Caki2 (cell line): ENCODE results near the gene MSI2. TPM values are rescaled to one million over a fixed set of nuclear protein-coding genes. Genes with fewer than 3 reads are reported as not detected.
"Not testable (repeated sequence)": the region's sequence is repeated elsewhere in the genome, so short reads cannot be mapped to it uniquely, and the experiment has no call there.

ENCODE experiments used
- DNase-seq: peaks from one replicate; pipeline ENCODE4 v3.0.0-alpha.2; 2015; ENCODE audit warnings: low read depth
- in situ Hi-C: cut with HindIII; loops from 2 replicates; pipeline ENCODE4 v1.10.0; 2016; ENCODE audit warnings: low sequenced_read_pairs, low pct_unique_long_range_greater_than_20kb, mixed read lengths
- total RNA-seq: library from RNA; depleted of rRNA; stranded (reverse); fragments of >200 nt; shearing (Covaris generic); gene quantifications from 2 replicates; pipeline ENCODE4 v1.2.3, GENCODE V29; 2014; ENCODE audit warnings: low replicate concordance; rRNA removed

MSI2 gene
- 37.1 and 67.1 TPM in 2 replicates for total RNA-seq

DNA sequence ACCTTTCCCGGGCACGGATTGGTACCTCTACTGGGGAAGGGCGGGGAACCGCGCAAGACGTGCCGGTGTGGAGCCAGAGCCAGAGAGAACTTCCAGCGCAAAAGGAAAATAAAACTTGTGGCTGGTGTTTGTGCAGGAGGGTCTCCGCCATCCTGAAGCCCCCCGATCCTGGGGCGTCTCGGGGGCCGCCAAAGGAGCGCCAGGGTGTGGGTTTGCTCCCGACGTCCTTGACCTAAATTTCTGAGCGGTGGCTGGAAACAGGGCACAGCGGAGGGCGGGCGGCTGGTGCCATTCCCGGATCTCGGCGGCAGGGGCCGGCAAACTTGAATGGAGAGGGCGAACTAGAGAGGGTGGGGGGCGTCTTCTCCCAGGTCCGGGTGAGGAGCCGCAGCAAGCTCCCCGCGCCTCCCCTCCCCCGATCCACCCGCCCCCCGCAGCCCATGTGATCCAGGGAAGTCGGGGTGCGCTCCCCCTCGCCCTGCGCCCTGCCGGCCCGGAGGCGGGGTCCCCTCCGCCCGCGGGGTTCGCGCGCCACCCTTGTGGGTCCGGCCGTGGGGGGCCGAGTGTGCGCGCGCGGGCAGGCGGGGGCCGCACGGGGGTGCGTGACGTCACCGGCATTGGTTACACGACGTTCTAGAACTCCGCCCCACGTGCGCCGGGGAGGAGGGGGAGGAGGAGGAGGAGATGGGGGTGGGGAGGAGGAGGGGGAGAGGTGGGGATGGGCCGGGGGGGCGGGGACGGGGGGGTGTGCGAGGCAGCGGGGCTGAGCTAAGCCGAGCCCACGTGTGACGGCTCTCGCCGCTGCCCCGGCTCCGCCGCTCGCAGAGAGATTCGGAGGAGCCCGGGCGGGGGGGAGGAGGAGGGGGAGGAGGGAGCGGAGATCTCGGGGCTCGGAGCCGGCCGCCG, at the start of gene MSI2:
Gene MSI2 (plus strand): TSS at position 748 of the 906 bp plus-strand sequence. CDS start 220 bp downstream, outside the sequence.
- in situ Hi-C loops = no loop called here
- peak; percentile 69 for DNase-seq

DNA sequence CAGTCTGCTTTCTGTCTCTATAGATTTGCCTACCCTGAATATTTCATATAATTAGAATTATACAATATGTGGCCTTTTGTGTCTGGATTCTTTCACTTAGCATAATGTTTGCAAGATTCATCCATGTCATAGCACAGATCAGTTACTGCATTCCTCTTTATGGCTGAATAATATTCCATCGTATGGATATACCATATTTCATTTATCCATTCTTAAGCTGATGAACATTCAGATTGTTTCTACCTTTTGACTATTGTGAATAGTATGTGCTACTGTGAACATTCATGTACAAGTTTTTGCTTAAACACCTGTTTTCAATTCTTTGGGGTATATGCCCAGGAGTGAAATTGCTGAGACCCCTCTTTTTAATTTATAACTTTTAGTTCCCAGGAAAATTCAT, 49.4 kb upstream of the MSI2 start:
- in situ Hi-C loops = no loop called here
- no peak for DNase-seq

DNA sequence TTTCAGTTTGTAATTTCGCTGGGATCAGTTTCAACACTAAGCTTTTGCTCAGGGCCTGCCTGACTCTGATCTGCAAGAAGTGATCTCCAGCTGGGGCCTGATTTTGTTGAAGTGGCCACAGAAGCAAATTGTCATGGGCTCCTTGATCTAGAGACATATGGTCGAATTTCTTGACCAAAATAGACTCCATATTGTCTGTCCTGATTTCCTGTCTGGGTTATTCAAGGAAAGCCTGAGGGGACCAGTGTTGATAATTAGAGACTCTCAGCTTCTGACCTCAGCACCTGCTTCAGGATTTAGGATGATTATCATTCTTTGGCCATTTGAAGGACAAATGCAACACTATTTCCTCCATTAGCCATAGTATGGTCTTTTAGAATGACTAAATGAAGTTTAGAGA, 48.9 kb upstream of the MSI2 start:
- DNase-seq = no peak
- in situ Hi-C loops = no loop called here

DNA sequence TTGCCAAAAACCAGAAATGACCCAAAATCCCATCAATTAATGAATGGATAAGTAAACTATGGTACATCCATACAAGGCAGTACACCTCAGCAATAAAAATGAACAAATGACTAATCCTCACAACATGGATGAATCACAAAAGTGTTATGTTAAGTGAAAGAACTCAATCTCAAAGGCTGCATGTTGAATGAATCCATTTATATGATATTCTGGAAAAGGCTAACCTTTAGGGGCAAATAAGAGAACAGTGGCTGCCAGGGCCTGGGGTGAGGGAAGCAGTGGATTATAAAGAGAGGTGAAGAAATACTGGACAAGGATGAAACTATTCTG, 46.1 kb upstream of the MSI2 start:
- in situ Hi-C loops = no loop called here

DNA sequence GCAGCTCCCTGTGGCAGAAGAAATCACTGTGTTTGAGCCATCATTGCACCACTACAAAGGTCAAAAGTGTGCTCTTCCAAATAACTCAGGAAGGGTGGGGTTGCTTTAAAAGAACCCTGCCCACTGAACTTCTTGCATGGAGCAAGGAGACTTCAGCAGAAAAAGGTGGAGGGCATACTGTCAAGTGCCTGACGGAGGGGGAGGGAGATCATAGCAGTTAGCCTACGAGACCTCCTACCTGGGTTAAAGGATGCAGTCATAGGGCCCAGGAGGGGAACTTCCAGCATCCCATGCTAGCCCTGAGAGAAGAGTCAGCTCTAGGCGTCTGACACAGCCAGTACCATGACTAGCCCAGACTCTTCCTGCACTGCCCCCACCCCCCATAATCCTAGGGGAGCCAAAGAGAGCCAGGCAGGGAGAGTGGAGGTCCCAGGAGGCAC, 45.3 kb upstream of the MSI2 start:
- in situ Hi-C loops = no loop called here
- no peak for DNase-seq

More for the DNA sequence above, 46.1 kb upstream of the MSI2 start:
- peak; percentile 21 for DNase-seq

DNA sequence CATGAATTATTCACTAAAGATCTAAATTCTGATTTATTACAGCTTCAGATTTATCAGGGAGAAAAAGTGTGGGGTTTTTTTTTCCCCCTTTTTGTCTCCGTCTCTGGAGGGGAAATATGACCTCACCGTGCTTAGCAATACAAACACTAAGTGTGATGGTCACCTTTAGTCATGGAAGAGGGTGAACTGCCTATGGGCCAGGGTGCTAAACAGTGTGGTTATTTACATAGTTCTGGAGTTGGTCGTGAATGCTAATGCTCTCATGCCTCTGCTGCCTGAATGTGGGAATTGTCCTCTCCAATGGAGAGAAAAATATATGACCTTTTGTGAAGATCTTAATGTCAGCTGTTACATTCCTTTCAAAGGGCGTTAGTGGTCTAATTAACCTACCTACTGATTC, 44.8 kb upstream of the MSI2 start:
- DNase-seq = peak; percentile 12
- in situ Hi-C loops = no loop called here

DNA sequence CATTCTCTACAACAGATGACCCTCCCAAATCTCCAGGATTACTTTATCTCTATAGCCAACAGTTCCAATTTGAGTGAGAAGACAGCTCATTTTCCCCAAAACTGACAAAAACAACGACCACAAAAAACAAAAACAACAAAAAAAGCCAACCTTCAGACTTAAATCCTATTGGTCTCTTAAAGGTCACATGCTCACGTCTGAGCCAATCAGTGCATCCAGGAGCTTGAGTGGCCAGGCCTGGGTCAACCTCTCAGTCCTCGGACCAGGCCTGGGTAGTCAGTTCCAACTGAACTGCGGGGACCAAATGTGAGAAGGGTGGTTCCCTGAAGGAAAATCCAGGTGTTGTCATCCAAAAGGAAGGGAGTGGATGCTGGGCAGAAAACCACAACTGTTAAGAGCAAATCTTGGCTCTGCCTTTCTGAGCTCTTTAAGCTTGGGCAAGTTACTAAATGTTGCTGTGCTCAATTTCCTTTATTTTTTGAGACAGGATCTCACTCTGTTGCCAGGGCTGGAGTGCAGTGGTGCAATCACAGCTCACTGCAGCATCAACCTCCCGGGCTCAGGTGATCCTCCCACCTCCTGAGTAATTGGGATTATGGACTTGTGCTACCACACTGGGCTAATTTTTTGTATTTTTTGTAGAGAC, 43.0 kb upstream of the MSI2 start:
- no peak for DNase-seq
- in situ Hi-C loops = no loop called here

DNA sequence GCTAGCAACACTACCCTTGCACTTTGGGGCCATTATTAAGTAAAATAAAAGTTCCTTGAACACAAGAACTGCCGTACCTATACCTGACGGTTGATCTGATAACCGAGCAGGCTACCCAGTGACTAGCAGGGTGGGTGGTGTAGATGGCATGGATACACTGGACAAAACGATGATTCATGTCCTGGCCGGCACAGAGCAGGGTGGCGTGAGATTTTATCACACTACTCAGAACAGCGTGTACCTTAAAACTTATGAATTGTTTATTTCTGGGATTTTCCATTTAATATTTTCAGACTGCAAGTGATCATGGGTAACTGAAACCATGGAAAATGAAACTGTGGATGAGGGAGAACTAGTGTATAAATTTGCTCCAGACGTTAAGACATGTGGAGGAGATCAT, 41.0 kb upstream of the MSI2 start:
- DNase-seq = no peak
- in situ Hi-C loops = no loop called here

DNA sequence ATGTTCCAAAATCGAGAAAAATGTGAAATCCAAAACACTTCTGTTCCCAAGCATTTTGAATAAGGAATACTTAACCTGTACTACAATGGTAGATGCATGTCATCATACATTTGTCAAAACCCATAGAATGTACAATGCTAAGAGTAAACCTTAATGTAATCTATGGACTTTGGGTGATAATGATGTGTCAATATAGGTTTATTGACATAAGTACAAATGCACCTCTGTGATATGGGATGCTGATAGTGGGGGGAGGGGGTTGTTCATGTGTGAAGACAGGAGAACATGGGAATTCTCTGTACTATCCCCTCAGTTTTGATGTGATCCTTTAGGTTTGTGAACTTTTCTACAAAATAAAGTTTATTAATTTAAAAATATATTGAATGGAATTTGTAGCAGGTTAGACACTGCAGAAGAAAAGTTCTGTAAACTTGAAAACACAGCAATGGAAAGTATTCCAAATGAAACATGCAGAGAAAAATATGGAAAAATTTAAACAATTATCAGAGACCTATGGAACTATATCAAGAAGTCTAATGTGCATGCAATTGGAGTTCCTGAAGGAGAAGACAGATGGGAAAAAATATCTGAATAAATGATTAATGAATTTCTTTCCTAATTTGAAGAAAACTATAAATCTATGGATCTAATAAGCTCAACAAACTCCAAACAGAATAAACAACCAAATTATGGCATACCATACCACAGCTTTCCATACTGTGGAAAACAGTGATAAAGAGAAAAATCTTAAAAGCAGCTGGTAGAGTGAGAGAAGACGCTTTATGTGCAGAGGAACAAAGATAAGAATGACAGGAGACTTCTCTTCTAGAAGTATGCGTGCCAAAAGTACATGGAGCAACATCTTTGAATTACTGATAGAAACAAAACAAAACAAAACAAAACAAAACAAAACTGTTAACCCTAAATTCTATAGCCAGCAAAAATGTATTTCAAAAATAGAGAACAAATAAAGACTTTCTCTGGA, 34.7 kb upstream of the MSI2 start:
- DNase-seq = no peak
- in situ Hi-C loops = no loop called here

DNA sequence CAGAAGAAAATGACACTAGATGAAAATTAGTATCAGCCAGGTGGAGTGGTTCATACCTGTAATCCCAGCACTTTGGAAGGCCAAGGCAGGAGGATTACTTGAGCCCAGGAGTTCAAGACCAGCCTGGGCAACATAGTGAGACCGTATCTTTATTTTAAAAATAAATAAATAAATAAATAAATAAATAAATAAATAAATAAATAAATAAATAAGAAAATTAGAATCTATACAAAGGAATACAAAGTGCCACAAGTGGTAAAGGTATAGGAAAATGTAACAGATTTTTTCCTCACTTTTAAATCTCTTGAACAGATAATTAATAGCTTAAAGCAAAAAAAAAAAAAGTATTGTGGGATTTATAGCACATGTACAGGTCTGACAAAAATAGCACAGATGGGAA, 33.9 kb upstream of the MSI2 start:
- DNase-seq, in situ Hi-C loops: not testable (repeated sequence)

DNA sequence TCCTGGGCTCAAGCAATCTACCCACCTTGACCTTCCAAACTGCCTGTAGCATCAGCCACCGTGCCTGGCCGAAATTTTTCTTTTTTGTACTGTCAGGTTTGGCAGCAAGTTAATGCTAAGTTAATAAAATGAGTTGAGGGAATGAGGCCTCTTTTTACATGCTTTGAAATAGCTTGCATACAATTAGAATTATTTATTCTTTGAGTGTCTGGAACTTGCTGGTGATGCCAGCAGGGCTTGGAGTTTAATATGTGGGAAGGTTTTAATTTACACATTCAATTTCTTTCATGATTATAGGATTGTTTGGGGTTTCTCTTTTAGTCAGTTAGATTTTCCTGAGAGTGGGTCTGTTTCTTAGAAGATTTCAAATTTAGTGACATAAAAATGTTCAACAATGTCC, 31.2 kb upstream of the MSI2 start:
- DNase-seq = no peak
- in situ Hi-C loops = no loop called here

DNA sequence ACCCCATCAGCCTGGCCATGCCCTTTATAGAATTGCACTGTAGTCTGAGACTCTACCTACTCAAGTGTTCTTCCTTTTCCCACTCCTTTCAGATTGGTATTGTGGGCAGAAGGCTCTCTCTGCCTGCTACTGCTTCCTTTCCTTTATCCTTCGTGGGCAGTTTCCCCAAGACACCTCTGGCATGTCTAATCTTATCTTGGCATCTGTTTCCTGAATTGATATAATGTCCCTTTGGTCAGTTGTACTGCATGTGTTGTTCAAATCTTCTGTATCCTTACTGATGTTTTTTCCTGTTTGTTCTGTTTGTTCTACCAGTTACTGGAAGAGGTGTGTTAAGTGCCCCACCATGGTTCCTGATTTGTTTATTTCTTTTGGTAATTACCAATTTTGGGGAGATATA, 29.5 kb upstream of the MSI2 start:
- in situ Hi-C loops = no loop called here
- no peak for DNase-seq

DNA sequence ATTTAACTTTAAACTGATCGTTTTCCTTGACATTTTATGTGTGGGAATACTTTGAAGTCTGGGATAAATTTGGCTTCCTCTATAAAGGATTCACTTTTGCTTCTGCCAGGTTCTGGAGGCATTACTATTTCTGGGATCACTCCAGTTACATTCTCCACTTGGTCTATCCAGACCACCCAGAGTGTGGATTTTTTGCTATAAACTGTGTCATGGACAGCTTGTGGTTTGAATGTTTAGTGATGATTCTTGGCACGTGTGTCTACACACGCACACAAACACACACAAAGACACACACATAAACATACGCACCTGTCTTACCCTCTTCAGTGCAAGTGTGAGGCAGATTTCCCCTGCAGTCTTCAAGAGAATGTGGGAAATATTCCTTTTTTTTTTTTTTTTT, 27.4 kb upstream of the MSI2 start:
- no peak for DNase-seq
- in situ Hi-C loops = no loop called here

DNA sequence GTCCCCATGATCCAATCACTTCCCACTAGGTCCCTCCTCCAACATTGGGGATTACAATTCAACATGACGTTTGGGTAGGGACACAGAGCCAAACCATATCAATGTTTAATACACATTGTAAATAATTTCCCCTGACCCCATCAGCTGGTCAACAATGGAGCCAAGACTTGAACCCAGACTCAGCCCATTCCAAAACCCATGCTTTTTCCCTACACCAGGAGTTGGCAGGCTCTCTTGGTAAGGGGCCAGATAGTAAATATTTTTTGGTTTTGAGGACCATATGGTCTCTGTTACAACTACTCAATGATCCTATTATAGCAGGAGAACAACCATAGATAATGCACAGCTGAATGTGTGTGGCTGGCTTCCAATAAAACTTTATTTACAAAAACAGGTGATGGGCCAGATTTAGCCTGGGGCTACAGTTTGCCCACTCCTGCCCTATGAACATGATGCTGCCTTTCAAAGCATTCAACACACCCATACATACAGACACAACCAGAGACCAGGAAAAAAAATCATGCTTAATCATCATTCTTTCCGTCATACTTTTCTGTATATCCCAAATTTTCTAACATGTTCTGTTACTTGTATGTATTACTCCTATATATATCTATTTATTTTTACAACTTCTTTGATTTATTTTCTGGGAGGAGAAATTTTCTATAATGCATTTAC, 22.1 kb upstream of the MSI2 start:
- no peak for DNase-seq
- in situ Hi-C loops = no loop called here

DNA sequence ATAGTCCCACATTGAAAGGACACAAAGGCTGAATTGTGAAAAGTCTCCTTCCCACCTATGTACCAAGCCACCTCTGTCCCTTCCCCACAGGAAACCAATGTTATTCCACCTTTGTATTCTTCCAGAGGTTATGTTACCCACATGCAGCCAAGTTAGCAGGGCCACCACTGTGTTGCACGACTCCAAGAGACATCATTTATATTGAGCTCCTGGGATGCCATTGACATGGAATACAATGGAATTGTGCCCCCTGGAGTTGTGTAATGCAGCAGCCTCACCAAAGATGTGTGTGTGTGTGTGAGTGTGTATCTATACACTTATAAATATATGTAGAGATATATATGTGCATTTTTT, 21.6 kb upstream of the MSI2 start:
- in situ Hi-C loops = no loop called here
- no peak for DNase-seq

DNA sequence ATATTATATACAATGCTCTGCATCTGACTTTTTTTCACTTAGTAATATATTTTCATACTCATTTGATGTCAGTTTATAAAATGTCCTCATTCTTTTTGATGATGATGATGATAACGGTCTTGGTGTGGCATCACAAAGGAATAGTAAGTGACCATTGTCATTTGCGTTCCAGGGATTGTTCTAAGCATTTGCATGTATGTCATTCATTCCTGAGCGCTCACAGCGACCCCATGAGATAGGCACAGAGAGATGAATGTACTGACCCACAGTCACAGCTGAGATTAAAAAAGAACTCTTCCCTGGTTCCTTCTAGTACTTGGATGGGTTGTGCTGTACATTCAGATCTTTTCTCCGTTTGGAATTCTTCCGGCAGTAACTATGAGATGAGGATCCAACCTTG, 21.2 kb upstream of the MSI2 start:
- no peak for DNase-seq
- in situ Hi-C loops = no loop called here

DNA sequence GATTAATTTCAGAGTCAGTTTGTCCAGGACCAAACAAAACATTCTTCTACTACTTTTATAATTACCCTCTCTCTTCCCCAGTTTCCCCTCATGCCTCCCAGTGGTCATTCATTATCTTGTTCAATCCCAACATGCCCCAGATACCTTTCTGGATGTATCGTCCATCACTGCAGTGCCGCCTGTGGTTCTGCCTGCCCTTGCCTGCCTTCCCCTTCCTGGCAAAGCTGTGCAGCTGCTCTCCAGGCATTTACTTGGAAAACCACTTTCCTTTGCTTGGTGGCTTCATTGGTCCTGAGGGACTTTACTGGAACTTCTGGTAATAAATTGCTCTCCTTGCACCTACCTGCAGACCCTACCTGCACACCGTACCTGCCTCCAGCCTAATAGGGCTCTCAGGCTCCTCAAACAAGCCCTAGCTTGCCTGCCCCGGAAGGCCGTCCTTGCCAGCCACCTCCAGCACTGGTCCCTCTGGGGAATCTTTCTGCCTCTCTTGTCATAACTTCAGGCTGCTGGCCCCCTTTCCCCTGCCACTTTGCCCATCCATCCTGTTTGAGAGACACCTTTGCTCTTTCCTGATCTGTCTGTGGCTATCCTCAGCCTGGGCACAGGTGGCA, 19.5 kb upstream of the MSI2 start:
- in situ Hi-C loops = no loop called here
- DNase-seq = no peak

DNA sequence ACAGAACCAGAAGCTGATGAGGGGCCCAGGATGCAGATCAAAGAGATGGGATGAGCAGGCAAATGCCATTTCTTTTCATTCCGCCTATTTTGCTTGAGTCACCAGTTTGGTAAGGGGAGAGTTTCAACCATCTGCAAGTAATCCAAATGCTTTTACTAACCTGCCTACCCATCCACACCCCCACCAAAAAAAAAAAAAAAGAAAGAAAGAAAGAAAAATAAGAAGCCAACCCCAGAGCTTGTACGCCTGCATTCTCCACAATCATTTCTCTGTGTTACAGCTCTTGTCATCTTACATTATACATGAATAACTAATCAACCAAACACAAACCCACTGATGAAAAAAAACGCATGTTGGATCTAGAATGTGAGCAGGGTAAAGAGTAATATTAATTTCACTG, 15.7 kb upstream of the MSI2 start:
- in situ Hi-C loops = no loop called here
- DNase-seq = no peak
